ENCODE data around the gene COL6A6. TPM values are rescaled to one million over a fixed set of nuclear protein-coding genes. Genes with fewer than 3 reads are reported as not detected.

The COL6A6 gene
- total RNA-seq, 1 experiment from 2014 or later, result not detected

DNA sequence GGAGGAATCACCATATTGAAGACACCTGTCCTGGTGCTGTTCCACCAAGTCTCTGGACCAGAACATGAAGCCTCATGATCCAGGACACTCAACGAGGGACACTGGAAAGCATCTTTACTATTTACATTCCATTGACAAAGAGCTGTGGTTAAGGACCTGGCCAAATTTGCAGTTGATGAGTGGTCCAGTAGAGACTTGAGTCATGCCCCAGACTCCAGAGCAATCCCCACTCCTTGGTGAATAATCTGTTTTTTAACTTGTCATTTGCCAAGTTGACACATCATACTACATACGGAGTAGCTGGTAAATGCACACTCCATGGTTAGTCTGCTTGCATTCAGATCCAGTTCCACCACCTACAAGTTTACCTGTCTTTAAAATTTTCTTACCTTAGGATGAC is 1.2 kb upstream of the COL6A6 start:
- H2AFZ ChIP-seq, result no peak overlapping the region
- no peaks in the 10 kb centered on the region for H4K20me1 ChIP-seq (ENCODE audit: insufficient read depth)
- H3K27me3 ChIP-seq (ENCODE audit: insufficient read depth, low read depth), result peaks cover 42% of the 10 kb centered on the region
- intact Hi-C loops (cut with micrococcal nuclease; ENCODE audit: unreplicated experiment), result no loop called here
- H3K4me3 ChIP-seq, result no peak overlapping the region
- H3K9me3 ChIP-seq (ENCODE audit: insufficient read depth, low read depth), result no peaks in the 10 kb centered on the region
- H3K4me2 ChIP-seq, result no peak overlapping the region
- H3K9me2 ChIP-seq (ENCODE audit: insufficient read depth), result no peaks in the 10 kb centered on the region
- no peaks in the 10 kb centered on the region for H3K4me1 ChIP-seq (replicated peaks; ENCODE audit: insufficient read depth)
- no peak overlapping the region for H3K27ac ChIP-seq
- no TSS peak for BruUV-seq (replicated peaks)
- no peak for DNase-seq
- ChIA-PET CTCF (no interaction called here), POLR2A (ENCODE audit: unreplicated experiment) (no interaction called here)
- H3F3A ChIP-seq (ENCODE audit: insufficient read depth, low read depth), result no peaks in the 10 kb centered on the region
- no peaks in the 10 kb centered on the region for H3K36me3 ChIP-seq (ENCODE audit: low read depth)
- H3K79me2 ChIP-seq (ENCODE audit: low read depth), result no peaks in the 10 kb centered on the region
- TF ChIP-seq EZH2 (IDR thresholded peaks at IDR 0.05; ENCODE audit: low read depth), result no peak

DNA sequence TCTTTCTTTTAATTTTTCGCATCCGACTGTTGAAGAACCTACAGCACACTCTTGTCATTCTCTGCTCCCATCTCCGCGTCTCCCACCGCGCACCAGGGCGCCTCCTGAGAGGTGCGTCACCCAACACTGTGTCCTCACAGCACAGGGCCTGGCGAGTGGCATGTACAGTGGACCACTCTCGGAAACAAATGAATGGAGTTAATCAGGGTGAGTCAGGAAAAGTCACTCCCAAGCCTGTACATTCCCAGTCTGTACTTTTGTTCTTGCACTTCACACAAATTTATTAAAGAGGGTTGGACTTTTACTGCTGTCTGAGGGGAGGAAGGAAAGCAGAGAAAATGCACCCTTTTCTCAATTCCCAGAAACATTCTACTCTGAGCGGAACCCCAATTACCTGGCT is 625 bp downstream of the COL6A6 start:
- intact Hi-C loops (cut with micrococcal nuclease; ENCODE audit: unreplicated experiment), result no loop called here
- Histone ChIP-seq H4K20me1 (ENCODE audit: insufficient read depth) (no peaks in the 10 kb centered on the region), H3K27ac (no peak overlapping the region), H3K9me2 (ENCODE audit: insufficient read depth) (no peaks in the 10 kb centered on the region), H3K36me3 (ENCODE audit: low read depth) (no peaks in the 10 kb centered on the region), H2AFZ (no peak overlapping the region), H3F3A (ENCODE audit: insufficient read depth, low read depth) (no peaks in the 10 kb centered on the region), H3K4me1 (replicated peaks; ENCODE audit: insufficient read depth) (no peaks in the 10 kb centered on the region), H3K79me2 (ENCODE audit: low read depth) (no peaks in the 10 kb centered on the region), H3K9me3 (ENCODE audit: insufficient read depth, low read depth) (no peaks in the 10 kb centered on the region), H3K4me2 (no peak overlapping the region), H3K27me3 (ENCODE audit: insufficient read depth, low read depth) (peaks cover 47% of the 10 kb centered on the region), H3K4me3 (no peak overlapping the region)
- DNase-seq, result no peak
- no TSS peak for BruUV-seq (replicated peaks)
- TF ChIP-seq EZH2 (IDR thresholded peaks at IDR 0.05; ENCODE audit: low read depth), result no peak
- TF ChIP-seq, protein P1, sequence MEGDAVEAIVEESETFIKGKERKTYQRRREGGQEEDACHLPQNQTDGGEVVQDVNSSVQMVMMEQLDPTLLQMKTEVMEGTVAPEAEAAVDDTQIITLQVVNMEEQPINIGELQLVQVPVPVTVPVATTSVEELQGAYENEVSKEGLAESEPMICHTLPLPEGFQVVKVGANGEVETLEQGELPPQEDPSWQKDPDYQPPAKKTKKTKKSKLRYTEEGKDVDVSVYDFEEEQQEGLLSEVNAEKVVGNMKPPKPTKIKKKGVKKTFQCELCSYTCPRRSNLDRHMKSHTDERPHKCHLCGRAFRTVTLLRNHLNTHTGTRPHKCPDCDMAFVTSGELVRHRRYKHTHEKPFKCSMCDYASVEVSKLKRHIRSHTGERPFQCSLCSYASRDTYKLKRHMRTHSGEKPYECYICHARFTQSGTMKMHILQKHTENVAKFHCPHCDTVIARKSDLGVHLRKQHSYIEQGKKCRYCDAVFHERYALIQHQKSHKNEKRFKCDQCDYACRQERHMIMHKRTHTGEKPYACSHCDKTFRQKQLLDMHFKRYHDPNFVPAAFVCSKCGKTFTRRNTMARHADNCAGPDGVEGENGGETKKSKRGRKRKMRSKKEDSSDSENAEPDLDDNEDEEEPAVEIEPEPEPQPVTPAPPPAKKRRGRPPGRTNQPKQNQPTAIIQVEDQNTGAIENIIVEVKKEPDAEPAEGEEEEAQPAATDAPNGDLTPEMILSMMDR (conservative IDR thresholded peaks at IDR 0.05), result no peak
- POLR2A ChIA-PET (ENCODE audit: unreplicated experiment), result no interaction called here
- CTCF ChIA-PET, result no interaction called here

DNA sequence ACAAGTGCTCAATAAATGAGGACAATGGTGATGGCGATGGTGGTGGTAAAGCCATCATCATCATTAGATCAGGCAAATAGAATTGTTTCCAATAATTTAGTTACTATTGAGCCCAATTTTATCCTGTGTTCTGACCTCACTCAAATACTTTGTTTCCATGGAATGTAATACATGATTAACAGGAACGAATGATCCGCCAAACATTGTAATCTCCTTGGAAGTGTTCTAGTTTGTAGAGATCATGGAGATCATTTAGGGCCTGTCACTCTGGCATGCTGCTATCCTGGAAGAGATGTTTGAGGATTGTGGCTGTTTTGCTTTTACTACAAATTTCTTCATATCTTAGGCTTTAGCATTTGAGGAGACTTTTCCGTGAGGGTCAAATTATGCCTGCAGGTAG is 2.8 kb downstream of the COL6A6 start:
- BruUV-seq (replicated peaks), result no TSS peak
- Histone ChIP-seq H3K27me3 (ENCODE audit: insufficient read depth, low read depth) (peaks cover 60% of the 10 kb centered on the region), H3K4me1 (replicated peaks; ENCODE audit: insufficient read depth) (no peaks in the 10 kb centered on the region), H3K27ac (no peak overlapping the region), H3K4me2 (no peak overlapping the region), H3K36me3 (ENCODE audit: low read depth) (no peaks in the 10 kb centered on the region), H3K9me3 (ENCODE audit: insufficient read depth, low read depth) (no peaks in the 10 kb centered on the region), H3K9me2 (ENCODE audit: insufficient read depth) (no peaks in the 10 kb centered on the region), H3K79me2 (ENCODE audit: low read depth) (no peaks in the 10 kb centered on the region), H3K4me3 (no peak overlapping the region), H3F3A (ENCODE audit: insufficient read depth, low read depth) (no peaks in the 10 kb centered on the region), H4K20me1 (ENCODE audit: insufficient read depth) (no peaks in the 10 kb centered on the region), H2AFZ (no peak overlapping the region)
- POLR2A ChIA-PET (ENCODE audit: unreplicated experiment), result interaction anchor here (0.7 kb wide), 1 partner anchor 861 kb away, joined by 9 read pairs; no protein-coding TSS in a partner anchor
- CTCF ChIA-PET, result no interaction called here
- DNase-seq, result no peak
- TF ChIP-seq, protein P1 (conservative IDR thresholded peaks at IDR 0.05), result no peak
- no peak for TF ChIP-seq EZH2 (IDR thresholded peaks at IDR 0.05; ENCODE audit: low read depth)
- intact Hi-C loops (cut with micrococcal nuclease; ENCODE audit: unreplicated experiment), result no loop called here

DNA sequence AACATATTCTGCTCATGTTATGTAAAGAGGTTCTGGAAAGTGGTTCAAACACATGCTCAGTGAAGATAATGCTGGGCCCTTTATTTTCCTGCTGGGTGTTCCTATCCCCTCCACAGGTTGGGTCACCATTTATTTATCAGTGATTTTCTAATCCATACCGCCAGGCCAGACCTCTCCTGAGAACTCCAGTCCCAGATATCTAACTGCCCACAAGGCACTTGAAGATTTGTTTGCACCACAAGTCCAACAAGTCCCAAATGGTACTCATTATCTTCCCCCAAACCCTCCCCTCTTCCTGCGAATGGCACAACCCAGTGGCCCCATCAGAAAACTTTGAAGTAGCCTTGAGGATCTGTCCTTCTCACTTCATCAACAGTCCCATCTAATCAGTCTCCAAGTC is 5.4 kb downstream of the COL6A6 start:
- no peak overlapping the region for H3K4me3 ChIP-seq
- no peaks in the 10 kb centered on the region for H3F3A ChIP-seq (ENCODE audit: insufficient read depth, low read depth)
- H2AFZ ChIP-seq, result no peak overlapping the region
- no peak overlapping the region for H3K4me2 ChIP-seq
- ChIA-PET CTCF (no interaction called here), POLR2A (ENCODE audit: unreplicated experiment) (no interaction called here)
- peaks cover 70% of the 10 kb centered on the region for H3K27me3 ChIP-seq (ENCODE audit: insufficient read depth, low read depth)
- DNase-seq, result no peak
- H3K9me2 ChIP-seq (ENCODE audit: insufficient read depth), result no peaks in the 10 kb centered on the region
- intact Hi-C loops (cut with micrococcal nuclease; ENCODE audit: unreplicated experiment), result no loop called here
- no peaks in the 10 kb centered on the region for H4K20me1 ChIP-seq (ENCODE audit: insufficient read depth)
- H3K27ac ChIP-seq, result no peak overlapping the region
- TF ChIP-seq, protein P1 (conservative IDR thresholded peaks at IDR 0.05), result no peak
- no peak for TF ChIP-seq EZH2 (IDR thresholded peaks at IDR 0.05; ENCODE audit: low read depth)
- H3K9me3 ChIP-seq (ENCODE audit: insufficient read depth, low read depth), result no peaks in the 10 kb centered on the region
- no peaks in the 10 kb centered on the region for H3K79me2 ChIP-seq (ENCODE audit: low read depth)
- no peaks in the 10 kb centered on the region for H3K36me3 ChIP-seq (ENCODE audit: low read depth)
- BruUV-seq (replicated peaks), result no TSS peak
- no peaks in the 10 kb centered on the region for H3K4me1 ChIP-seq (replicated peaks; ENCODE audit: insufficient read depth)

Data from PC-9 (cell line).